Stimulated activated effector memory CD8-positive, alpha-beta T cell treated with anti-CD3 and anti-CD28 coated beads, Interleukin-12 subunit alpha, Interleukin-12 subunit beta, amount 100 ng/mL, for 72 hours (primary cell): ENCODE results near the gene RRN3.
A peak's percentile ranks its signal among the peaks of the same experiment; 100 is the strongest.
"Not testable (repeated sequence)": the region's sequence is repeated elsewhere in the genome, so short reads cannot be mapped to it uniquely, and the experiment has no call there.

Experiments used
- ATAC-seq: fragments of 150-1000 bp; cut with Tn5 transposase; 2 replicates; pipeline ENCODE4 v1.10.0; 2021
- DNase-seq, 2 donors: peaks; one replicate each; pipeline ENCODE4 v3.0.0; 2021 to 2022; ENCODE audit warnings: low spot score in 2 of 2
- H3K27ac Mint-ChIP-seq: one replicate; pipeline ENCODE4 v1.8.0; 2022; ENCODE audit warnings: mild to moderate bottlenecking, mixed read lengths
- H3K36me3 Mint-ChIP-seq: one replicate; pipeline ENCODE4 v1.8.0; 2022; ENCODE audit warnings: mild to moderate bottlenecking, mixed read lengths
- H3K4me1 Mint-ChIP-seq: one replicate; pipeline ENCODE4 v1.8.0; 2022; ENCODE audit warnings: mixed read lengths
- H3K4me3 Mint-ChIP-seq: one replicate; pipeline ENCODE4 v1.8.0; 2022; ENCODE audit warnings: mild to moderate bottlenecking, mixed read lengths
- H3K9me3 Mint-ChIP-seq: one replicate; pipeline ENCODE4 v1.8.0; 2022; ENCODE audit warnings: mixed read lengths

Gene RRN3

DNA sequence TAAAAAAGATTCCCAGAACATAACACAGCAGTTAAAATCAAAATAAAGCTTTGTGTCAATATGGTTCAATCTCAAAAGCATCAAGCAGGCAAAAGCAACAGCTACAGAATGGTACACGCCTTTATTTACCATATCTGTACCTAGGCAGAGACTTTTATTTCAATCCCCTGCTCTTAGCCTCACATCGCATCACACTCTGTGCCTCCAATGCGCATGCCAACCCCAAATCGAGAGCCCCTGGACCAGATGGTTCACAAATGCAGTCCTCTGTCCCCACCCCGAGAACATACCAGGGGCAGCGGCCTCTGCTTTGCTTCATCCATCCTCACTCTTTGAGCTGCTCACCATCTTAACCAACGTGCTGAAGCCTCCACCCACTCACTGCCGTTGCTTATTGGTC is 27.4 kb downstream of the RRN3 start:
- H3K4me3 Mint-ChIP-seq, H3K4me1 Mint-ChIP-seq, H3K27ac Mint-ChIP-seq: not testable (repeated sequence)

GRCh38 chr16:15065961-15066360 is 28.1 kb downstream of the RRN3 start:
- not testable (repeated sequence) for H3K9me3 Mint-ChIP-seq, DNase-seq, H3K4me1 Mint-ChIP-seq, H3K4me3 Mint-ChIP-seq, H3K27ac Mint-ChIP-seq
- peak; percentile 60 for ATAC-seq
- H3K36me3 Mint-ChIP-seq: peaks cover 96% of the 10 kb centered on the region

More for the DNA sequence above, 27.4 kb downstream of the RRN3 start:
- ATAC-seq, H3K9me3 Mint-ChIP-seq, DNase-seq: not testable (repeated sequence)
- H3K36me3 Mint-ChIP-seq: peaks cover 96% of the 10 kb centered on the region

GRCh38 chr16:15062085-15062810 is 31.8 kb downstream of the RRN3 start:
- peak; percentile 84 for ATAC-seq
- peaks cover 92% of the 10 kb centered on the region for H3K36me3 Mint-ChIP-seq
- H3K27ac Mint-ChIP-seq: peak overlapping the region; percentile 74
- DNase-seq, H3K4me3 Mint-ChIP-seq, H3K4me1 Mint-ChIP-seq, H3K9me3 Mint-ChIP-seq: not testable (repeated sequence)

DNA sequence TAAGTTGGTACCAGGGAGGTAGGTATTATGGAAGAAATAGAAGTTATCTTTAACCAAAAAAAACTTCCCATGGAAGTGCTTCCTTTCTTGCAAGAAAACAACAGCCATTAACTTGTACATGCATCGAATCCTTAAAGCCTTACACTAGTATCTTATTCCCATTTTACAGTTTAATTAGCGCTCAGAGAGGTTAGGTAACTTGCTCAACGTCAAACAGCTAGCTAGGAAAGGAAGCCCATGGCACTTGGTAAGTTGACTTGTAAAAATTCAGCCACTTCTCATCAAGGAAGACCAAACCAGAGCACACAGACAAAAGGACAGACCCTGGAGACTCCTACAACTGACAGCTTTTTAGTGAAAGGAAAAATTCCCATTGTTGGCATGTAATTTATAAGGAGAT is 34.7 kb downstream of the RRN3 start:
- Mint-ChIP-seq H3K4me3 (no peak overlapping the region), H3K9me3 (no peaks in the 10 kb centered on the region), H3K27ac (no peak overlapping the region), H3K4me1 (peaks cover 24% of the 10 kb centered on the region), H3K36me3 (peaks cover 65% of the 10 kb centered on the region)
- DNase-seq: no peak
- no peak for ATAC-seq

GRCh38 chr16:15057681-15058417 is 36.2 kb downstream of the RRN3 start:
- no peak overlapping the region for H3K4me3 Mint-ChIP-seq
- peaks cover 50% of the 10 kb centered on the region for H3K36me3 Mint-ChIP-seq
- no peak overlapping the region for H3K27ac Mint-ChIP-seq
- peaks cover 31% of the 10 kb centered on the region for H3K4me1 Mint-ChIP-seq
- DNase-seq (no peak), ATAC-seq (no peak)
- no peaks in the 10 kb centered on the region for H3K9me3 Mint-ChIP-seq

DNA sequence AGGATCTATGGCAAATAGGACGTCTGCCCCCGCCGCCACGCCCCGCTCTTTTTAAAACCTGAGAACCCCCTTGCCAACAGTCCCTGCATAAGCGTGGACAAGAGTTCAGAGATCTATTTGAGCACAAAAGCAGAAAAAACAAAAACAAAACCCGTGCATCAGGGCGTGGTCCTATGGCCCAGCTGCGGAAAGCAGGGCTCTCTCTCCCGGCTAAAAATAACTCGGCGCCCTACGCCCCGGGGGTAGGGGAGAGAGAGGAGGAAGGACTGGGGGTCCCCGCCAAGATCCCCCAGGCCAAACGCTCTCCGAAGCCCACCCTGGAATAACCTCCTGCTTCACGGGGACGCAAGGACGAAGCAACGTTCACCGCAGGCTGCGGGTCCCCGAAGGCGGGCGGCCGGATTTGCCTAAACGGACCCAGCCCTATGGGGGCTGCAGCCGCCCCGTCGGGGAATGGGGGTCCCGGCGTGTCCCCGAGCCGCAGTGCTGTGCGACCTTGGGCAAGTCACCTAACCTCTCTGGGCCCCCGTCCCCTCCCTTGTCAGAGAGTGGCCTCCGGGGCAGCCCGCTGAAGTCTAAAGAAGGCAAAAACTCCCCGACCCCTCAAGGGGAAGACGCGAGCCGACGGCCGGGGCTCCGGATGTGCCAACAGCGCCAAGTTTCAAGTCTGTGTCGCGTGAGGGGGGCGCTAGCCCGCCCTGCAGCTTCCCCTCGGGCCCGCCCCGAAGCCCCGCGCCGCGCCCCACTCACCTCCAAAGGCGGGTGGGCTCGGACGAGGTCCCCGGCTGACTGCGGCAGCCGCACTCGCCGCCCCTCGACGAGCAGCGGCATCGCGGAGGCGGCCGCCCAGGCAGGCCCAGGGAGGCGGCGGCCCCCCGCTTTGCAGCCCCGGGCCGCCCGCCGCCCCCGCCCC is 38.7 kb downstream of the RRN3 start:
- peak; percentile 82 for ATAC-seq
- peak overlapping the region; percentile 32 for H3K27ac Mint-ChIP-seq
- H3K9me3 Mint-ChIP-seq: no peaks in the 10 kb centered on the region
- H3K4me3 Mint-ChIP-seq: peak overlapping the region; percentile 80
- DNase-seq: no peak
- peaks cover 26% of the 10 kb centered on the region for H3K36me3 Mint-ChIP-seq
- H3K4me1 Mint-ChIP-seq: peaks cover 29% of the 10 kb centered on the region

DNA sequence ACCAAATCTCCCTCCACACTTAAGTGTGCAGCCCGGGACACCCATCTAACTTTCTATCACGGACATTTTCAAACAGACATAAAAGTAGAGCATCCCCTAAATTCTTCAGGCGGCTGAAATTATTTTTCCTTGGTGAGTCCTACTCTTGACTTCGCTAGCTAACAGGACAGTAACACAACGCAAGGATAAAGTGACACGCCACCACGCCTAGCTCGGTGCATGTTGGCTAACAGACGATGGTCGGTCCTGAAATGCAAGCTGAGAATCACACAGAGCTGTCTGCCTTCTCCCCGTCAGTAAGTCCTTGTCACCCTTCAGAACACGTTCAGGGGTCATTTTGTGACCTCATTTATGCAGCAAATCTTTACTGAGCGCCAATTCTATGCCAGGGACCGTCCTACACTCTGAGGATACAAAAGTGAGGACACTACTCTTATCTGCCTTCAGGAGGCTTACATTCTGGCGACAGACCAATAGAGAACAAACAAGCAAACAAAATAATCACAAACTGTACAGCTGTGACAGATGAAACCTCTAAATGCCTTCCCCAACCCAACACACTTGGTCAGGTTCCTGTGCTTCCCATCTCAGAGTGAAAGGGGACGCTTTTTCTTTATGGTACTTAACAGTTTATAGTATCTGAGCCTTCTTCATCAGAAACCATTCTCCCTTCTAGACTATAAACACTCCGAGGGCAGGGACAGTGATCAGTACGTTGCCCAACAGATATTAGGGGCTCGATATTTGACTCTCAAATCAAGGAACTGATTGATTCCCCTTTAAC is 39.5 kb downstream of the RRN3 start:
- DNase-seq: no peak
- peak overlapping the region; percentile 80 for H3K4me3 Mint-ChIP-seq
- no peak for ATAC-seq
- H3K36me3 Mint-ChIP-seq: peaks cover 17% of the 10 kb centered on the region
- H3K4me1 Mint-ChIP-seq: peaks cover 29% of the 10 kb centered on the region
- no peaks in the 10 kb centered on the region for H3K9me3 Mint-ChIP-seq
- peak overlapping the region; percentile 32 for H3K27ac Mint-ChIP-seq

- no peak for DNase-seq
- no peaks in the 10 kb centered on the region for H3K9me3 Mint-ChIP-seq
- peaks cover 29% of the 10 kb centered on the region for H3K4me1 Mint-ChIP-seq
- H3K4me3 Mint-ChIP-seq: peak overlapping the region; percentile 80
- peaks cover 11% of the 10 kb centered on the region for H3K36me3 Mint-ChIP-seq
- ATAC-seq: no peak
- H3K27ac Mint-ChIP-seq: peak overlapping the region; percentile 32
Measured at GRCh38 chr16:15053904-15054303, 40.2 kb downstream of the RRN3 start.

GRCh38 chr16:15052747-15053476 is 41.2 kb downstream of the RRN3 start:
- no peak overlapping the region for H3K27ac Mint-ChIP-seq

DNA sequence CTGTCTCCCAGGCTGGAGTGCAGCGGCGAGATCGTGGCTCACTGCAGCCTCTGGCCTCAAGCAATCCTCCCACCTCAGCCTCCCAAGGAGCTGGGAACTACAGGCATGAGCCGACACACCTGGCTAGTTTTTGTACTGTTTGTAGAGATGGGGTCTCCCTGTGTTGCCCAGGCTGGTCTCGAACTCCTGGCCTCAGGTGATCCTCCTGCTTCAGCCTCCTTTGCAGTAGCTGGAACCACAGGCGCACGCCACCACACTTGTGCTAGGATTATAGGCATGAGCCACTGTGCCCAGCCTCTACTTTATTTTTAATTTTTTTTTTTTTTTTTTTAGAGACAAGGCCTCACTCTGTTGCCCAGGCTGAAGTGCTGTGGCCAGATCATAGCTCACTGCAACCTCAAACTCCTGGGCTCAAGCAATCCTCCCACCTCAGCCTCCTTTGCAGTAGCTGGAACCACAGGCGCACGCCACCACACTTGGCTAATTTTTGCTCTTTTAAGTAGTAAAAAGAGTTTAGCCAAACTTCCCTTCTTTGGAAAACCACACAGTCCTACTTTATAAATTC is 42.6 kb downstream of the RRN3 start:
- H3K9me3 Mint-ChIP-seq: no peaks in the 10 kb centered on the region
- no peak overlapping the region for H3K4me3 Mint-ChIP-seq
- H3K27ac Mint-ChIP-seq: no peak overlapping the region
- peaks cover 17% of the 10 kb centered on the region for H3K36me3 Mint-ChIP-seq
- no peak for DNase-seq
- peaks cover 26% of the 10 kb centered on the region for H3K4me1 Mint-ChIP-seq
- no peak for ATAC-seq

More at GRCh38 chr16:15052747-15053476, 41.2 kb downstream of the RRN3 start:
- Mint-ChIP-seq H3K9me3 (no peaks in the 10 kb centered on the region), H3K4me3 (no peak overlapping the region), H3K36me3 (peaks cover 3% of the 10 kb centered on the region), H3K4me1 (peaks cover 29% of the 10 kb centered on the region)
- no peak for DNase-seq
- no peak for ATAC-seq

DNA sequence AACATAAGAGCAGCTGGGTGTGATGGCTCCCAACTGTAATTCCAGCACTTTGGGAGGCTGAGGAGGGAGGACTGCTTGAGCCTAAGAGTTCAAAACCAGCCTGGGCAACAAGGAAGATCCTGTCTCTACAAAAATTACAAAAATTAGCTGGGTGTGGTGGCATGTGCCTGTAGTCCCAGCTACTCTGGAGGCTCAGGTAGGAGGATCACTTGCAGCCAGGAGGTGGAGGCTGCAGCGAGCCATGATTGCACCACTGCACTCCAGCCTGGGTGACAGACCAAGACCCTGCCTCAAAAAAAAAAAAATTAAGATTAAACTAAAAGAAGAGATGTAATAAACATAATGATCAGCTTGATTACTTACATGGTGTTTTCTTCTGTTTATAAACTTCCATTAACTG is 43.6 kb downstream of the RRN3 start:
- DNase-seq, H3K27ac Mint-ChIP-seq, ATAC-seq, H3K9me3 Mint-ChIP-seq, H3K4me3 Mint-ChIP-seq: not testable (repeated sequence)
- Mint-ChIP-seq H3K4me1 (peaks cover 21% of the 10 kb centered on the region), H3K36me3 (peaks cover 27% of the 10 kb centered on the region)

GRCh38 chr16:15049581-15050180 is 44.4 kb downstream of the RRN3 start:
- DNase-seq (no peak), ATAC-seq (no peak)
- Mint-ChIP-seq H3K4me3 (no peak overlapping the region), H3K27ac (no peak overlapping the region), H3K9me3 (no peaks in the 10 kb centered on the region), H3K4me1 (peaks cover 16% of the 10 kb centered on the region), H3K36me3 (peaks cover 34% of the 10 kb centered on the region)

DNA sequence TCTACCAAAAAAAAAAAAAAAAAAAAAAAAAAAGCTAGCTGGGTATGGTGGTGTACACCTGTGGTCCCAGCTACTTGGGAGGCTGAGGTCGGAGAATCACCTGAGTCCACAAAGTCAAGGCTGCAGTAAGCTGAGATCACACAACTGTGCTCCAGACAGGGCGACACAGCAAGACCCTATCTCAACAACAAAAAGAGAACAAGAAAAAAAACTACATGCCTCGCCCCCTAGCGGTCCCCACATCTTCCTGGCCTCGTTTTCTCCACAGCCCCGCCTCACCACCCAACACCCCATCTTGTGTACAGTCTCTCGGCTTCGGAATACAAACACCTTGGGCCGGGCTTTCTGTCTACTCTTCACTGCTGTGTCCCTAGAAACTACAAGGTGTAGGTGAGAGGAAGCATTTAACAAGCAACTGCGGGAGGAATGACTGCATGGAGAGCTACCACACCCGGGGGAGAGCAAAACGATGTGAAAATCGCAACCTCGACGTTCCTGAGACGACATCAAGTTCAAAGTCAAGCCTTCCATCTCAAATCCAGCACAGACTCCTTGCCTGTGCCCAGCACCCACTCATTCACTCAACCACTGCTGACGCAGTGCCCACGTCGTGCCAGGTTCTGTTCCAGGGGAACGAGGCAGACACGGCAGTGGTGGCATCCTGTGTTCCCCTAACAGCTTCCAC is 47.2 kb downstream of the RRN3 start:
- ATAC-seq (no peak), DNase-seq (no peak)
- no peak overlapping the region for H3K4me3 Mint-ChIP-seq
- peaks cover 62% of the 10 kb centered on the region for H3K36me3 Mint-ChIP-seq
- H3K4me1 Mint-ChIP-seq: peaks cover 2% of the 10 kb centered on the region
- no peaks in the 10 kb centered on the region for H3K9me3 Mint-ChIP-seq
- H3K27ac Mint-ChIP-seq: no peak overlapping the region
